Smooth muscle cell (in vitro differentiated cells): Measurements from ENCODE around the gene KDF1. TPM values are rescaled to one million over a fixed set of nuclear protein-coding genes. Genes with fewer than 3 reads are reported as not detected.

Experiments
- DNase-seq: peaks from one replicate; lab custom pipeline; 2025; ENCODE audit not compliant: unreplicated experiment; lab: John Stamatoyannopoulos, UW
- H2AFZ ChIP-seq: fragments of 200-600 bp; sonication (generic); 2 replicates; pipeline ENCODE4 v1.6.0; 2016; ENCODE audit warnings: antibody characterized with exemption, low read depth, mild to moderate bottlenecking
- H3F3A ChIP-seq: fragments of 200-600 bp; sonication (generic); 2 replicates; pipeline ENCODE4 v1.6.0; 2017; ENCODE audit warnings: antibody characterized with exemption, low read depth
- H3K27ac ChIP-seq: fragments of 200-600 bp; sonication (generic); 2 replicates; pipeline ENCODE4 v1.5.1; 2016; ENCODE audit warnings: low read depth, mild to moderate bottlenecking
- H3K27me3 ChIP-seq: fragments of 200-600 bp; sonication (generic); 2 replicates; pipeline ENCODE4 v1.6.1; 2016; ENCODE audit warnings: low read depth, mild to moderate bottlenecking
- H3K36me3 ChIP-seq: fragments of 200-600 bp; sonication (generic); 2 replicates; pipeline ENCODE4 v1.5.1; 2016; ENCODE audit warnings: low read depth
- H3K4me1 ChIP-seq: fragments of 200-600 bp; sonication (generic); 2 replicates; pipeline ENCODE4 v1.5.1; 2016; ENCODE audit warnings: low read depth
- H3K4me2 ChIP-seq: fragments of 200-600 bp; sonication (generic); 2 replicates; pipeline ENCODE4 v1.6.0; 2016; ENCODE audit warnings: mild to moderate bottlenecking
- H3K4me3 ChIP-seq: fragments of 200-600 bp; sonication (generic); 2 replicates; pipeline ENCODE4 v1.5.1; 2016; ENCODE audit warnings: mild to moderate bottlenecking
- H3K79me2 ChIP-seq: fragments of 200-600 bp; sonication (generic); 2 replicates; pipeline ENCODE4 v1.6.0; 2016; ENCODE audit warnings: low read depth, mild to moderate bottlenecking
- H3K9ac ChIP-seq: fragments of 200-600 bp; sonication (generic); 2 replicates; pipeline ENCODE4 v1.6.0; 2016; ENCODE audit warnings: low read depth
- H3K9me3 ChIP-seq: fragments of 200-600 bp; sonication (generic); replicated peaks from 2 replicates; pipeline ENCODE4 v1.5.1; 2016; ENCODE audit warnings: low read depth
- H4K20me1 ChIP-seq: fragments of 200-600 bp; sonication (generic); 2 replicates; pipeline ENCODE4 v1.6.0; 2016; ENCODE audit warnings: low read depth
- WGBS: methylation state at CpG from one replicate; pipeline ENCODE4 v1.1.7; 2016; ENCODE audit warnings: low lambda C conversion rate; 5-methylcytosine and 5-hydroxymethylcytosine counted together
- polyA plus RNA-seq: library from polyadenylated mRNA; unstranded; fragments of >200 nt; fragmentation: Nextera tagmentation; extraction: Ambion mirVana; gene quantifications from 2 replicates; pipeline ENCODE4 v1.2.1, GENCODE V29; 2016
- total RNA-seq: library from RNA; depleted of rRNA; stranded (reverse); fragments of >200 nt; gene quantifications from 2 replicates; pipeline ENCODE4 v1.2.3, GENCODE V29; 2014
- TF ChIP-seq, protein P1 (sequence below): fragments of 200-600 bp; sonication (generic); IDR thresholded peaks from 2 replicates; pipeline ENCODE4 v1.5.1; 2017; ENCODE audit warnings: borderline replicate concordance, mild to moderate bottlenecking, antibody characterized with exemption; ENCODE audit not compliant: insufficient read depth, poor library complexity, severe bottlenecking

KDF1 gene
- total and polyA plus RNA-seq, 2 experiments from 2014 or later = 0.96 to 2.7 TPM

DNA sequence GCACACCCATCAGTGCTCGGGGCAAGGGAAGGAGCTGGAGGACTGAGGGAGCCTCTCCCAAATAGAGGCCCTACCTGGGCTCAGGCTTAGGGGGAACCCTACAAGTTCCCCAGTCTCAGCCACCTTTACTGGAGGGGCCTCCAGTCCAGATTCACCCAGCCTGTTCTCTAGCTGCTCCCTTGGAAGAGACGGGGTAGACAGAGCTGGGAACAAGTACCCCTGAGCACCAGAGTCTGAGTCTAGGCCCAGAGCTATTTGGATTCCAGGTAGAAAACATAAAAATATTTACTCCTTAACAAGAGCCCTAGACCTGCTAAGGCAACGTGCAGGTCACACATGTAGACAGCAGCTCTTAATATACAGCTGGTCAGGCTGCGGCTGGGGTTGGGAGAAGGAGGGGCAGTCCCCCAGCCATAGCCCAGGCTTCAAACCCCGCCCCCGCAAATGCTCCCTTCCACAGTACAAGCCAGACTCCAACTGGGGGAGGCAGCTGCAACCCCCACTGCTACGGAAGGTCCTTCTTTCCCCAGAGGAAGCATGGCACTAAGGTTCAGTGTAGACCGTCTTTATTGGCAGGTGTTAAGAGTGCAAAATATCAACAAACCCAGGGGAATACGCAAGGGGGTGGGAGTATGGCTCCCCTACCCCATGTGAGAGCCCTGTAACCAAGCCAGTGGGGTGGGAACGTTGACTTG, 44.4 kb upstream of the KDF1 start:
- WGBS = 54% methylated on average over 10 of the region's 10 CpGs
- Histone ChIP-seq H2AFZ (no peak overlapping the region), H3K9ac (no peak overlapping the region), H3K4me1 (peaks cover 25% of the 10 kb centered on the region), H3F3A (peaks cover 13% of the 10 kb centered on the region), H3K36me3 (no peaks in the 10 kb centered on the region), H3K4me3 (no peak overlapping the region), H3K79me2 (no peaks in the 10 kb centered on the region), H3K27me3 (no peaks in the 10 kb centered on the region), H3K27ac (peak overlapping the region; percentile 35), H3K9me3 (no peaks in the 10 kb centered on the region), H3K4me2 (peak overlapping the region; percentile 79), H4K20me1 (no peaks in the 10 kb centered on the region)
- no peak for DNase-seq
- TF ChIP-seq, protein P1, sequence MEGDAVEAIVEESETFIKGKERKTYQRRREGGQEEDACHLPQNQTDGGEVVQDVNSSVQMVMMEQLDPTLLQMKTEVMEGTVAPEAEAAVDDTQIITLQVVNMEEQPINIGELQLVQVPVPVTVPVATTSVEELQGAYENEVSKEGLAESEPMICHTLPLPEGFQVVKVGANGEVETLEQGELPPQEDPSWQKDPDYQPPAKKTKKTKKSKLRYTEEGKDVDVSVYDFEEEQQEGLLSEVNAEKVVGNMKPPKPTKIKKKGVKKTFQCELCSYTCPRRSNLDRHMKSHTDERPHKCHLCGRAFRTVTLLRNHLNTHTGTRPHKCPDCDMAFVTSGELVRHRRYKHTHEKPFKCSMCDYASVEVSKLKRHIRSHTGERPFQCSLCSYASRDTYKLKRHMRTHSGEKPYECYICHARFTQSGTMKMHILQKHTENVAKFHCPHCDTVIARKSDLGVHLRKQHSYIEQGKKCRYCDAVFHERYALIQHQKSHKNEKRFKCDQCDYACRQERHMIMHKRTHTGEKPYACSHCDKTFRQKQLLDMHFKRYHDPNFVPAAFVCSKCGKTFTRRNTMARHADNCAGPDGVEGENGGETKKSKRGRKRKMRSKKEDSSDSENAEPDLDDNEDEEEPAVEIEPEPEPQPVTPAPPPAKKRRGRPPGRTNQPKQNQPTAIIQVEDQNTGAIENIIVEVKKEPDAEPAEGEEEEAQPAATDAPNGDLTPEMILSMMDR = no peak

DNA sequence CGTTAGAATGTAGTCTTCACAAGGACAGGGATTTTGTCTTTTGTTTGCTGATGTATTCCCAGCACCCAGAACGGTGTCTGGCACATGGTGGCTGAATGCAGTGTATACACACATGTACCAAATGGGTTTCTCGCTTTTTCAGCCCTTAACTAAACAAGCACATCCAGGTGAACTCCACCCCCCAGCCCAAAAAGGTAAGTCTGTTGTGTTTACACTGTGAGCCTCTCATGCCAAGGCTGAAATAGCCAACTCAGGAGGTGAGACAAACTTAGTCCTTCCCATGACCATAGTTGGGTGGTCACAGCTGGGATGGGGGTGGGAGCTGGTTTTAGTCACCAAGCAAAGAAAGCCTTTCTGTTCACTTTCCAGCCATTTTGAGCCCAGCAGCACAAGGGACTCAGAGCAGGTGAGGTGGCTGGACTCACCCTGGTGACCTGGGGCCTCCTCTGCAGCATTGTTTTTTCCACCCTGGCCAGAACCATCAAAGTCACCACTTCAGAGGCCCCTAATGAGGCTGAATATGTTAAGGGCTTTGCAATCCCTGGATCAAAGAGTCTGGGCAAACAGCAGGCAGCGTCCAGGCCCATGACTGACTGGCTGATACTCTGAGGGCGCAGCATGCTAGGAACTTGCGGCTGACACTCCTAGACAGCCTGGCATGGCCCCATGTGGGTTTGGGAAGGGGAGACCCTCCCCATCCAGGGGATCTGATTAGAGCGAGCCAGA, 43.6 kb upstream of the KDF1 start:
- 58% methylated on average over 7 of the region's 7 CpGs for WGBS
- H3K36me3 ChIP-seq = no peaks in the 10 kb centered on the region
- H3K4me3 ChIP-seq = no peak overlapping the region
- no peak overlapping the region for H3K9ac ChIP-seq
- peak overlapping the region; percentile 35 for H3K27ac ChIP-seq
- H2AFZ ChIP-seq = no peak overlapping the region
- TF ChIP-seq, protein P1 = no peak
- no peak for DNase-seq
- peak overlapping the region; percentile 79 for H3K4me2 ChIP-seq
- peaks cover 16% of the 10 kb centered on the region for H3F3A ChIP-seq
- H3K9me3 ChIP-seq = no peaks in the 10 kb centered on the region
- no peaks in the 10 kb centered on the region for H4K20me1 ChIP-seq
- peaks cover 32% of the 10 kb centered on the region for H3K4me1 ChIP-seq
- no peaks in the 10 kb centered on the region for H3K79me2 ChIP-seq
- H3K27me3 ChIP-seq = no peaks in the 10 kb centered on the region

DNA sequence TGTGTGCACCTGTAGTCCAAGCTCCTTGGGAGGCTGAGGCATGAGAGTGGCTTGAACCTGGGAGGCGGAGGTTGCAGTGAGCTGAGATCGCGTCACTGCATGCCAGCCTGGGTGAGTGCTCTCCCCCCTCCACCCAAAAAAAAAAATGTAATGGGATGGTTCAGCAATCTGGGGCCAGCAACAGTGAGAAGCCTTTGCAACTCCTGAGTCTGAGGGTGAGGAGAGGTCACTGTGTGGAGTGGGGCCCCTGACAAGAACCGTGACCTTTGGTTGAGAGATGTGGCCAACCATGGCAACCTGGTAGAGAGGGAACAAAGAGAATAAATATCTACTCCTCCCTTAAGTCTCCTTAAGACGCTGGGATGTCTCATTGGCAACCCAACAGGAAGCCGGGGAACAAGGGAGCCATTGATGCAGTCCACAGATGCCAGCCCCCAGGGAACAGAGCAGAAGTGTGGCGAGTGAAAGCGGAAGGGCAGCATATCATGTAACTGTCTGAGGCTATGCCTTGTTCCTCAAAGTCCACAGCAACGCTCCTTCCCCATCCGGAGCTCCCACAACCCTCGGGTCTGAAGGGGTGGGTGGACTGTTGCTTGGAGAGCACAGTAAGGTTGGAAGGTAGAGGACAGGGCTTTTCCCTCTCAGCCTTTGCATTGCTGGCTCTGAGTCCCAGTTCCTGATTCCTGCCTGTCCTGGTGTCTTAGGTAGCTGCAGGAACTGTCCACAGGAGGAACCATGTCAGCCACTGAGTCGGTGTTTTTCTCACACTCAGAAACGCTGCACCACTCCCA, 41.5 kb upstream of the KDF1 start:
- Histone ChIP-seq H2AFZ (no peak overlapping the region), H3K9me3 (no peaks in the 10 kb centered on the region), H3K4me3 (no peak overlapping the region), H3F3A (peaks cover 18% of the 10 kb centered on the region), H3K27me3 (no peaks in the 10 kb centered on the region), H3K27ac (peak overlapping the region; percentile 83), H3K4me1 (peaks cover 39% of the 10 kb centered on the region), H3K79me2 (no peaks in the 10 kb centered on the region), H3K4me2 (no peak overlapping the region), H3K9ac (no peak overlapping the region), H3K36me3 (no peaks in the 10 kb centered on the region), H4K20me1 (no peaks in the 10 kb centered on the region)
- DNase-seq = no peak
- TF ChIP-seq, protein P1 = no peak
- WGBS = 47% methylated on average over 13 of the region's 13 CpGs
